MCF 10A (cell line): ENCODE measurements around the gene CAMK4. TPM values are rescaled to one million over a fixed set of nuclear protein-coding genes. Genes with fewer than 3 reads are reported as not detected.
"Not testable (repeated sequence)": the region's sequence is repeated elsewhere in the genome, so short reads cannot be mapped to it uniquely, and the experiment has no call there.

Experiments used
- BruUV-seq: library from RNA; stranded (reverse); fragments of 400-500 nt; replicated peaks from 2 replicates; lab custom pipeline; 2021; lab: Mats Ljungman, UMichigan
- CTCF ChIA-PET: fragments of 300-600 bp; sonication (Branson Sonifier 250); formaldehyde crosslinking; extraction: SDS; loops from one replicate; lab custom pipeline; 2021; ENCODE audit warnings: antibody characterized with exemption, inconsistent platforms; lab: Yijun Ruan, JAX
- POLR2A ChIA-PET: fragments of 300-600, 350-650 bp; sonication (Branson Sonifier 250); formaldehyde crosslinking; extraction: SDS; loops from one replicate; lab custom pipeline; 2020; ENCODE audit warnings: antibody characterized with exemption, inconsistent platforms; lab: Yijun Ruan, JAX
- DNase-seq: peaks from one replicate; pipeline ENCODE4 v3.0.0-alpha.2; 2018; ENCODE audit not compliant: unreplicated experiment
- H3K27ac Mint-ChIP-seq: one replicate; pipeline ENCODE4 v1.8.0; 2022; ENCODE audit warnings: mild to moderate bottlenecking, low read depth, mixed read lengths; ENCODE audit not compliant: unreplicated experiment
- H3K27me3 Mint-ChIP-seq: one replicate; pipeline ENCODE4 v1.8.0; 2022; ENCODE audit warnings: mixed read lengths; ENCODE audit not compliant: insufficient read depth, unreplicated experiment
- H3K36me3 Mint-ChIP-seq: one replicate; pipeline ENCODE4 v1.8.0; 2022; ENCODE audit warnings: mild to moderate bottlenecking, moderate library complexity, mixed read lengths; ENCODE audit not compliant: insufficient read depth, unreplicated experiment
- H3K4me1 Mint-ChIP-seq: one replicate; pipeline ENCODE4 v1.8.0; 2022; ENCODE audit warnings: mixed read lengths; ENCODE audit not compliant: insufficient read depth, unreplicated experiment
- H3K4me3 Mint-ChIP-seq: one replicate; pipeline ENCODE4 v1.8.0; 2022; ENCODE audit warnings: mild to moderate bottlenecking, moderate library complexity, mixed read lengths; ENCODE audit not compliant: unreplicated experiment
- H3K9me3 Mint-ChIP-seq: one replicate; pipeline ENCODE4 v1.8.0; 2022; ENCODE audit warnings: mixed read lengths; ENCODE audit not compliant: unreplicated experiment
- intact Hi-C: fragments of 100-400 bp; cut with micrococcal nuclease; formaldehyde crosslinking; loops from 2 replicates; pipeline ENCODE4 v1.14.1; 2022
- total RNA-seq: library from RNA; stranded (reverse); gene quantifications from 2 replicates; pipeline ENCODE4 v1.2.3, GENCODE V29; 2022
- TF ChIP-seq, protein P1 (sequence below): fragments of 200-600 bp; IDR thresholded peaks from one replicate; pipeline ENCODE4 v1.8.0; 2022; ENCODE audit warnings: antibody characterized with exemption, mild to moderate bottlenecking; ENCODE audit not compliant: unreplicated experiment

Gene CAMK4
- total RNA-seq, 1 experiment from 2014 or later, result 0.21 TPM

- POLR2A ChIA-PET, result interaction anchor here (1.0 kb wide), 1 partner anchor 20 kb away, joined by 3 read pairs; no protein-coding TSS in a partner anchor
- no peaks in the 10 kb centered on the region for H3K36me3 Mint-ChIP-seq
- no peaks in the 10 kb centered on the region for H3K9me3 Mint-ChIP-seq
- H3K27ac Mint-ChIP-seq, result no peak overlapping the region
- intact Hi-C loops, result no loop called here
- BruUV-seq, result no TSS peak
- CTCF ChIA-PET, result interaction anchor here (0.6 to 0.7 kb wide), 2 partner anchors 45 to 168 kb away, joined by 3 read pairs; no protein-coding TSS in a partner anchor
- H3K4me3 Mint-ChIP-seq, result no peak overlapping the region
- H3K27me3 Mint-ChIP-seq, result no peaks in the 10 kb centered on the region
- no peak for DNase-seq
- TF ChIP-seq, protein P1, sequence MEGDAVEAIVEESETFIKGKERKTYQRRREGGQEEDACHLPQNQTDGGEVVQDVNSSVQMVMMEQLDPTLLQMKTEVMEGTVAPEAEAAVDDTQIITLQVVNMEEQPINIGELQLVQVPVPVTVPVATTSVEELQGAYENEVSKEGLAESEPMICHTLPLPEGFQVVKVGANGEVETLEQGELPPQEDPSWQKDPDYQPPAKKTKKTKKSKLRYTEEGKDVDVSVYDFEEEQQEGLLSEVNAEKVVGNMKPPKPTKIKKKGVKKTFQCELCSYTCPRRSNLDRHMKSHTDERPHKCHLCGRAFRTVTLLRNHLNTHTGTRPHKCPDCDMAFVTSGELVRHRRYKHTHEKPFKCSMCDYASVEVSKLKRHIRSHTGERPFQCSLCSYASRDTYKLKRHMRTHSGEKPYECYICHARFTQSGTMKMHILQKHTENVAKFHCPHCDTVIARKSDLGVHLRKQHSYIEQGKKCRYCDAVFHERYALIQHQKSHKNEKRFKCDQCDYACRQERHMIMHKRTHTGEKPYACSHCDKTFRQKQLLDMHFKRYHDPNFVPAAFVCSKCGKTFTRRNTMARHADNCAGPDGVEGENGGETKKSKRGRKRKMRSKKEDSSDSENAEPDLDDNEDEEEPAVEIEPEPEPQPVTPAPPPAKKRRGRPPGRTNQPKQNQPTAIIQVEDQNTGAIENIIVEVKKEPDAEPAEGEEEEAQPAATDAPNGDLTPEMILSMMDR, result no peak
- H3K4me1 Mint-ChIP-seq, result no peaks in the 10 kb centered on the region
Measured at GRCh38 chr5:111301264-111301663, 77.1 kb downstream of the CAMK4 start.

- H3K9me3 Mint-ChIP-seq, H3K36me3 Mint-ChIP-seq, DNase-seq, H3K4me1 Mint-ChIP-seq, H3K27ac Mint-ChIP-seq, BruUV-seq, H3K27me3 Mint-ChIP-seq, intact Hi-C loops, H3K4me3 Mint-ChIP-seq: not testable (repeated sequence)
- CTCF ChIA-PET, result interaction anchor here (0.7 kb wide), 1 partner anchor 44 kb away, joined by 3 read pairs; no protein-coding TSS in a partner anchor
- POLR2A ChIA-PET, result interaction anchor here (1.0 kb wide), 1 partner anchor 19 kb away, joined by 3 read pairs; no protein-coding TSS in a partner anchor
Measured at GRCh38 chr5:111302043-111302442, 77.9 kb downstream of the CAMK4 start.

DNA sequence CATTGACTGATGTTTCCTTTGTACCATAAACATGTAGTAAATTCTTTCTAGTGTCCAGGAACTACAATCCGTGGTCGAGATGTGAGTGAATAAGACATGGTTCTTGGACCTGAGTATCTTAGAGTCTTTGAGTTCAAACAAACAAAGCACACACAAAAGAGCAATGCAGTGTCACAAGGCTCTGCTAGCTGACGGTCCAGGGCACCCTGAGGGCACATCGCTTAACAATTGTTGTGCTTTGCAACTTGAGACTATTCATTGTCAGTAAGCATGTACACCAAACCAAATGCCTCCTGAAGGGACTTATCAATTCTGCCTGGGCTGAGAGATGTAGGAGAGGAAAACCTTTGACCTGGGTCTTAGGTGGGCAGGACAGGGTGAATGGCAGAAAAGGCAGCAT lies 84.8 kb downstream of the CAMK4 start:
- CTCF ChIA-PET, result no interaction called here
- intact Hi-C loops, result no loop called here
- BruUV-seq, result no TSS peak
- Mint-ChIP-seq H3K36me3 (no peaks in the 10 kb centered on the region), H3K27me3 (peaks cover 38% of the 10 kb centered on the region), H3K4me3 (no peak overlapping the region), H3K9me3 (no peaks in the 10 kb centered on the region), H3K4me1 (no peaks in the 10 kb centered on the region), H3K27ac (no peak overlapping the region)
- DNase-seq, result peak; percentile 9
- POLR2A ChIA-PET, result interaction anchor here (0.6 kb wide), 1 partner anchor 40 kb away, joined by 3 read pairs; no protein-coding TSS in a partner anchor
- TF ChIP-seq, protein P1, result no peak

GRCh38 chr5:111309384-111309783 lies 85.2 kb downstream of the CAMK4 start:
- intact Hi-C loops, result no loop called here
- POLR2A ChIA-PET, result no interaction called here
- Mint-ChIP-seq H3K4me3 (no peak overlapping the region), H3K27ac (no peak overlapping the region), H3K36me3 (no peaks in the 10 kb centered on the region), H3K9me3 (no peaks in the 10 kb centered on the region), H3K4me1 (no peaks in the 10 kb centered on the region), H3K27me3 (peaks cover 40% of the 10 kb centered on the region)
- DNase-seq, result no peak
- BruUV-seq, result no TSS peak
- CTCF ChIA-PET, result no interaction called here
- TF ChIP-seq, protein P1, result no peak
